ENCODE data around the gene EGLN1.

EGLN1 gene

DNA sequence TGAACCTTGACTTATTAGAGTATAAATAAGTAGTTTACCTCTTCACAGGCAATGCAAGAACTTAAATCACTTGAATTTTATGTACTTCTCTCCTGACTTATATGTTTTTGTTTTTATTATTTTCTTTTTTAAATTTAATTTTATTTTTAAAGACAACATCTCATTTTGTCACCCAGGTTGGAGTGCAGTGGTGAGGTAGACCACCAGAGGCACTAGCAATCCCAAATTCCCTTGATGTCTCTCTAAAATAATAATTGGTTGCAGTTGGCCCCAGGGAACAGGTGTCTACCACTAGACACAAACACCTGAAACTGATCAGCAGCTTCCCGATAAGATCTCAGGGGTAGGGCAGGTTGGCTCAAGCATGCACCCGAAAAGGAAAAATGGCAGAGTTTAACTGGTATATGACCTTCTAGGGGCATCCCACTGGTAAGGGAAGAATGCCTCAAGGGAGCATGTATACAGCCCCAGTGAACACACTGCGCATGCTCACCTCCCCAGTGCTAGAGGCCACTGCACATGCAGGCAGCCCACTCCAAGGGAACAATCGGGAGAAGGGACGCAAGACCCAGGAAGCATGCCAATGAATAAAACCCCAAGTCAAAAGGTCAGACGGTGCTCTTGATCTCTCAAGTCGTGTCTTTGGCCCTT is 99.1 kb downstream of the EGLN1 start:
- no peak overlapping the region for H3K4me3 ChIP-seq (ENCODE audit: low read depth, low read length)
- DNase-seq (ENCODE audit: low read depth), result no peak
- TF ChIP-seq, protein P1, sequence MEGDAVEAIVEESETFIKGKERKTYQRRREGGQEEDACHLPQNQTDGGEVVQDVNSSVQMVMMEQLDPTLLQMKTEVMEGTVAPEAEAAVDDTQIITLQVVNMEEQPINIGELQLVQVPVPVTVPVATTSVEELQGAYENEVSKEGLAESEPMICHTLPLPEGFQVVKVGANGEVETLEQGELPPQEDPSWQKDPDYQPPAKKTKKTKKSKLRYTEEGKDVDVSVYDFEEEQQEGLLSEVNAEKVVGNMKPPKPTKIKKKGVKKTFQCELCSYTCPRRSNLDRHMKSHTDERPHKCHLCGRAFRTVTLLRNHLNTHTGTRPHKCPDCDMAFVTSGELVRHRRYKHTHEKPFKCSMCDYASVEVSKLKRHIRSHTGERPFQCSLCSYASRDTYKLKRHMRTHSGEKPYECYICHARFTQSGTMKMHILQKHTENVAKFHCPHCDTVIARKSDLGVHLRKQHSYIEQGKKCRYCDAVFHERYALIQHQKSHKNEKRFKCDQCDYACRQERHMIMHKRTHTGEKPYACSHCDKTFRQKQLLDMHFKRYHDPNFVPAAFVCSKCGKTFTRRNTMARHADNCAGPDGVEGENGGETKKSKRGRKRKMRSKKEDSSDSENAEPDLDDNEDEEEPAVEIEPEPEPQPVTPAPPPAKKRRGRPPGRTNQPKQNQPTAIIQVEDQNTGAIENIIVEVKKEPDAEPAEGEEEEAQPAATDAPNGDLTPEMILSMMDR (IDR thresholded peaks at IDR 0.05; ENCODE audit: low read depth, low read length), result peak; percentile 12
- TF ChIP-seq MYC (IDR thresholded peaks at IDR 0.05; ENCODE audit: low read depth, low read length), result no peak

DNA sequence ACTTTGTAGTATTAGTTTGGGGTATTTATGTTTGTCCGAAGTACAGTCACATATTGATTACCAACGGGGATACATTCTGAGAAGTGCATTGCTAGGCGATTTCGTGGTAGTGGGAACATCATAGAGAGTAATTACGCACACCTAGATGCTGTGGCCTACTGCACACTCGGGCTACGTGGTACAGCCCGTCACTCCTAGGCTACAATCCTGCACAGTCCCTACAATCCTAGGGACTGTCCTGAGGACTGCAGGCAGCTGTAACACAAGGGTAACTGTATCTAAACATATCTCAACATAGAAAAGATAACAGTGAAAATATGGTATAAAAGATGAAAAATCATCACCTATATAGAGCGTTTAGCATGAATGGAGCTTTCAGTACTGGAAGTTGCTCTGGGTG is 103.0 kb downstream of the EGLN1 start:
- H3K4me3 ChIP-seq (ENCODE audit: low read depth, low read length), result no peak overlapping the region
- no peak for DNase-seq (ENCODE audit: low read depth)
- TF ChIP-seq POLR2A (IDR thresholded peaks at IDR 0.05; ENCODE audit: extremely low read depth, insufficient read length) (no peak), MYC (IDR thresholded peaks at IDR 0.05; ENCODE audit: low read depth, low read length) (no peak)
- TF ChIP-seq, protein P2, sequence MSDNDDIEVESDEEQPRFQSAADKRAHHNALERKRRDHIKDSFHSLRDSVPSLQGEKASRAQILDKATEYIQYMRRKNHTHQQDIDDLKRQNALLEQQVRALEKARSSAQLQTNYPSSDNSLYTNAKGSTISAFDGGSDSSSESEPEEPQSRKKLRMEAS (IDR thresholded peaks at IDR 0.05; ENCODE audit: low read depth, low read length), result no peak
- TF ChIP-seq, protein P1 (IDR thresholded peaks at IDR 0.05; ENCODE audit: low read depth, low read length), result no peak

DNA sequence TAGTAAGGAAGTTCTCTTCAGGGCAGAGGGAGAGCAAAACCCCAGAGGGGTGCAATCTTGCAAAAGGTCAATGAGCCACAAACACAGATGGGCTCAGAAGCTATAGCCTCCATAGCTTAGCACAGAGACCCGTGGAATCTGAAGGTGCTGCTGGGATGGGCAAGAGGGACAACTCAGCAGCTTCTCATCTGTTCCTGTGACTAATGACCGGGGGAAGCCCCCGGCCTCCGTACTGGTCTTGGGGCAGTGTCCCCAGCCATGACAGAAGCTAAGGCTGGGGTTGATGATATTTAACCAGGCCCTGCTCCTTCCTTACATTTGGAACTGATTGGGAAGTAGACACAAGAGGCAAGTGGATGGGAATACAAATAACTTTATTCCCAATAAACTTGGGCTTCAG is 103.5 kb downstream of the EGLN1 start:
- H3K4me3 ChIP-seq (ENCODE audit: low read depth, low read length), result no peak overlapping the region
- TF ChIP-seq MYC (IDR thresholded peaks at IDR 0.05; ENCODE audit: low read depth, low read length), result no peak
- TF ChIP-seq POLR2A (IDR thresholded peaks at IDR 0.05; ENCODE audit: extremely low read depth, insufficient read length), result no peak
- TF ChIP-seq, protein P2 (IDR thresholded peaks at IDR 0.05; ENCODE audit: low read depth, low read length), result no peak
- TF ChIP-seq, protein P1 (IDR thresholded peaks at IDR 0.05; ENCODE audit: low read depth, low read length), result no peak
- DNase-seq (ENCODE audit: low read depth), result no peak

DNA sequence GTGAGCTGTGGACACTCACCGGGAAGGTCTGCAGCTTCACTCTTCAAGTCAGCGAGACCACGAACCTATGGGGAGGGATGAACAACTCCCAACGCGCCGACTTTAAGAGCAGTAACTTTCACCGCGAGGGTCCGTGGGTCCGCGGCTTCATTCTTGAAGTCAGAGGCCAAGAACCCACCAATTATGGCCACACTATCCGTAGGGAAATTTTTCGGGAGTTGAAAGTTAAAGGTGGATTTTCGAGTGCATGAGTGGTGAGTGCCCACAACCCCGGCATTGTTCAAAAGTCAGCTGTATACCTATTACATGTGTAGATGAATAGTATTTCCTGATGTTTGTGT is 104.1 kb downstream of the EGLN1 start:
- H3K4me3 ChIP-seq (ENCODE audit: low read depth, low read length), result no peak overlapping the region
- TF ChIP-seq POLR2A (IDR thresholded peaks at IDR 0.05; ENCODE audit: extremely low read depth, insufficient read length) (no peak), MYC (IDR thresholded peaks at IDR 0.05; ENCODE audit: low read depth, low read length) (no peak)
- TF ChIP-seq, protein P1 (IDR thresholded peaks at IDR 0.05; ENCODE audit: low read depth, low read length), result no peak
- TF ChIP-seq, protein P2 (IDR thresholded peaks at IDR 0.05; ENCODE audit: low read depth, low read length), result no peak
- no peak for DNase-seq (ENCODE audit: low read depth)

DNA sequence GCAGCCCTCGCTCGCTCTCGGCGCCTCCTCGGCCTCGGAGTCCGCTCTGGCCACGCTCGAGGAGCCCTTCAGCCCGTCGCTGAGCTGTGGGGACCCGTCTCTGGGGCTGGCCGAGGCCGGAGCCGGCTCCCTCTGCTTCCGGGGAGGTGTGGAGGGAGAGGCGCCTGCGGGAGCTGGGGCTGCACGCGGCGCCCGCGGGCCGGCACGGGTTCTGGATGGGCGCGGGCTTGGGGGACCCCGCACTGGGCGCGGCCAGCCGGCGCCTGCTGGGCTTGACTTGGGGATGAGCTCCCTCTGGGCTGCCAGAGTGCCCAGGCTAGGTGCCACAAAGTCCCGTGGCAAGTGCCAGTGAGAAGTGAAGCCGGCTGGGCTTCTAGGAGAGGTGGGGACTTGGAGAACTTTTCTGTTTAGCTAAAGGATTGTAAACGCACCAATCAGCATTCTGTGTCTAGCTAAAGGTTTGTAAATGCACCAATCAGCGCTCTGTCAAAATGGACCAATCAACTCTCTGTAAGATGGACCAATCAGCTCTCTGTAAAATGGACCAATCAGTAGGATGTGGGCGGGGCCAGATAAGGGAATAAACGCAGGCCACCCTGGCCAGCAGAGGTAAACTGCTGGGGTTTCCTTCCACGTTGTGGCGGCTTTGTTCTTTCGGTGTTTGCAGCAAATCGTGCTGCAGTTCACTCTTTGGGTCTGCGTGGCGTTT is 104.6 kb downstream of the EGLN1 start:
- no peak for DNase-seq (ENCODE audit: low read depth)
- no peak overlapping the region for H3K4me3 ChIP-seq (ENCODE audit: low read depth, low read length)
- TF ChIP-seq, protein P1 (IDR thresholded peaks at IDR 0.05; ENCODE audit: low read depth, low read length), result no peak

DNA sequence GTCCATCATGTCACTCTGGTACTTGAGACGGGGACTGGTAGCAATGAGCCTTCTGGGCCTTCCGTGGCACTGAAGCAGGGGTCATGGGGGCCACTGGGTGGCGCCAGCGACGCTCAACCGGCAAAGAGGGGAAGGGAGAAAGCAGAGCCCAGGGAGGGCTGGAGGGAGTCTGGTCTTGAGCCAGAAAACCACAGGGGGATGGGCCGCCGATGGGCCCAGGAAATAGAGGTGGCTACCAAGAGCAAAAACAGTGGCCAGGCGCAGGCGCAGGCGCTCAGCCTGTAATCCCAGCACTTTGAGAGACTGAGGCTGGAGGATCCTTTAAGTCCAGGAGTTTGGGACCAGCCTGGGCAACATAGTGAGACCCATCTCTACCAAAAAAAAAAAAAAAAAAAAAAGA is 106.2 kb downstream of the EGLN1 start:
- TF ChIP-seq, protein P2 (IDR thresholded peaks at IDR 0.05; ENCODE audit: low read depth, low read length), result no peak
- TF ChIP-seq, protein P1 (IDR thresholded peaks at IDR 0.05; ENCODE audit: low read depth, low read length), result peak; percentile 77
- peak; percentile 65 for DNase-seq (ENCODE audit: low read depth)
- H3K4me3 ChIP-seq (ENCODE audit: low read depth, low read length), result no peak overlapping the region
